AG09319 (cell line): Measurements from ENCODE around the gene CHCHD6.

Experiments used
- DNase-seq: peaks from one replicate; pipeline ENCODE4 v3.0.0-alpha.2; 2010; ENCODE audit warnings: low read depth; ENCODE audit errors: extremely low read depth
- TF ChIP-seq, protein P1 (sequence below): IDR thresholded peaks from 2 replicates; pipeline ENCODE4 v1.5.1; 2011; ENCODE audit warnings: low read depth, mild to moderate bottlenecking, inconsistent platforms, low read length, moderate library complexity

CHCHD6 gene

DNA sequence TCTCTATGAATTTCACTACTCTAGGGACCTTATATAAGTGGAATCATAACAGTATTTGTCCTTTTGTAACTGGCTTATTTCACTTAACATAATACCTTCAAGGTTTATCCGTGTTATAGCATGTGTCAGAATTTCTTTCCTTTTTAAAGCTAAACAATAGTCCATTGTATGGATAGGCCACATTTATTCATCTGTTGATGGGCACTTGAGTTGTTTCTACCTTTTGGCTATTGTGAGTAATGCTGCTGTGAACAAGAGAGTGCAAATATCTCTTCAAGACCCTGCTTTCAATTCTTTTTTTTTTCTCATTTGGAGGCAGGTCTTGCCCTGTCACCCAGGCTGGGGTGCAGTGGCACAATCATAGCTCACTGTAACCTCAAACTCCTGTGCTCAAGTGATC, 56.5 kb downstream of the CHCHD6 start:
- TF ChIP-seq, protein P1, sequence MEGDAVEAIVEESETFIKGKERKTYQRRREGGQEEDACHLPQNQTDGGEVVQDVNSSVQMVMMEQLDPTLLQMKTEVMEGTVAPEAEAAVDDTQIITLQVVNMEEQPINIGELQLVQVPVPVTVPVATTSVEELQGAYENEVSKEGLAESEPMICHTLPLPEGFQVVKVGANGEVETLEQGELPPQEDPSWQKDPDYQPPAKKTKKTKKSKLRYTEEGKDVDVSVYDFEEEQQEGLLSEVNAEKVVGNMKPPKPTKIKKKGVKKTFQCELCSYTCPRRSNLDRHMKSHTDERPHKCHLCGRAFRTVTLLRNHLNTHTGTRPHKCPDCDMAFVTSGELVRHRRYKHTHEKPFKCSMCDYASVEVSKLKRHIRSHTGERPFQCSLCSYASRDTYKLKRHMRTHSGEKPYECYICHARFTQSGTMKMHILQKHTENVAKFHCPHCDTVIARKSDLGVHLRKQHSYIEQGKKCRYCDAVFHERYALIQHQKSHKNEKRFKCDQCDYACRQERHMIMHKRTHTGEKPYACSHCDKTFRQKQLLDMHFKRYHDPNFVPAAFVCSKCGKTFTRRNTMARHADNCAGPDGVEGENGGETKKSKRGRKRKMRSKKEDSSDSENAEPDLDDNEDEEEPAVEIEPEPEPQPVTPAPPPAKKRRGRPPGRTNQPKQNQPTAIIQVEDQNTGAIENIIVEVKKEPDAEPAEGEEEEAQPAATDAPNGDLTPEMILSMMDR = no peak
- DNase-seq = no peak

DNA sequence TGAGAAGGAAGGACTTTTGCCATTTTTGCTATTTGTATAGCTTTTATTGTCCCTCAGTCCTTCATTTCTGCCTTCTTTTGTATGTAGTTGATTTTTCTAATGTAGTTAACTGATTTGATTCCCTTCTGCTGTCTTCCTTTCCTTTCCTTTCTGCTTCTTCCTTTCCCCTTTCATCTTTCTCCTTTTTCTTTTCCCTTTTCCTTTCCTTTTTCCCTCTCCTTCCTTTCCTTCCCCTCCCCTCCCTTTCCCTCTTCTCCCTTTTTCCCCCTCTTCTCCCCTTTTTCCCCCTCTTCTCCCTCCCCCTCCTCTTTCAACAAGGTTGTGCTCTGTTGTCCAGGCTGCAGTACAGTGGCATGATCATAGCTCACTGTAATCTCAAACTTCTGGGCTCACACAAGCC, 59.0 kb downstream of the CHCHD6 start:
- no peak for DNase-seq
- TF ChIP-seq, protein P1 = no peak

DNA sequence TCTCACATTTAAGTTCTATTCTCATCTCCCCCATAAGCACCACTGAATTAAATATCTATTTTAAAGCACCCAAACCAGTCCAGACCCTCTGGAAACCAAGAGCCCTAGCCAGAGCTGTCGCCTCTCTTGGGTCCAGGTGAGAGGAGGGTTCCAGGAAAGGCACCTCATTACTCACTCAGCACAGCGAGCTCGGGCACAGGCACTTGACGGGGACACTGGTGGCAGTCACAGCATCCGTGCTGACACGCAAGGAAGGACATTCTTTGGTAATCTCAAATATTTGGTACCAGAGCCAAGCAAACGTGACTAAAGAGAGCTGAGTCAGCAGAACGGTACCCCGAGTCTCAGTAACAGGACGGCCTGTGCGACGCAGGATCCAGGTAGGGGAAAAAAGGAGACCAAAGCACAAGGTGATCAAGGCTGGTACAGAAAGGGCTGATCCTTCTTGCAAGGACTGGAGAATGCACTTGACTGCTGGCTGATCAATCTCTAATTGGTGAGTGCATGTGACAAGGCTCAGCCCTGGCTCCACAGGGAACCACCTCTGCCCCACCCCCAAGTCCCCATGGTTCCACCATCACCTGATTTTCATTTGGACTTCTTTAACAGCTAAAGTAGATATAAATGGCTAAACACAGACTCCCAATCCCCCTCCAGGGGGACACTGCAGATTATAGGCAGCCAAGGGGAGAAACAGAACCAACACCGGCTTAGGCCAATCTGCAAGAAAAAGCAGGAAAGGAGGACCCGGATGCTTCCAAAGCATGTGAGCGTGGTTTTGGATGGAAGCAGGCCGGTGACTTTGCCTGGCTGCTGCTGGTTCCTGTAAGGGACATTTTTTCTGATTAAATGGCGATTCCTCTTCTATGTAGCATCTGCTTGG, 61.4 kb downstream of the CHCHD6 start:
- TF ChIP-seq, protein P1 = no peak
- DNase-seq = no peak

DNA sequence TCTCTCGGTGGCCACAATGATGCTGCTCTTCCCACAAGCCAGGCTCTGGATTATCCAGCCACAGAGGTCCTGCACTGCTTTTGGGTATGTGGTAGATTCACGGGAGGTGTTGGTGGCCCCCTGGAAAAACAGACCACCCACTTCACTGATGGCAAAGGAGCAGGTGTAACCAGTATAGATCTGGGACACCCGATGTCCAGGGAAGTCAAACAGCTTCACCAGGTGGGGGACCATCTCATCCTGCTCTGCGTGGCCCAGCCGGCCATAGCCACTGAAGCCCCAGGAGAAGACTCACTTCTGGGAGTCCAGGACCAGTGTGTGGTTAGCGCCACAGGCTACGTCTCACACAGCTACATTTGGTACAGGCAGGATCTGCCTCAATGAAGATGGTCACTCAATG, 62.6 kb downstream of the CHCHD6 start:
- no peak for DNase-seq
- TF ChIP-seq, protein P1 = no peak

DNA sequence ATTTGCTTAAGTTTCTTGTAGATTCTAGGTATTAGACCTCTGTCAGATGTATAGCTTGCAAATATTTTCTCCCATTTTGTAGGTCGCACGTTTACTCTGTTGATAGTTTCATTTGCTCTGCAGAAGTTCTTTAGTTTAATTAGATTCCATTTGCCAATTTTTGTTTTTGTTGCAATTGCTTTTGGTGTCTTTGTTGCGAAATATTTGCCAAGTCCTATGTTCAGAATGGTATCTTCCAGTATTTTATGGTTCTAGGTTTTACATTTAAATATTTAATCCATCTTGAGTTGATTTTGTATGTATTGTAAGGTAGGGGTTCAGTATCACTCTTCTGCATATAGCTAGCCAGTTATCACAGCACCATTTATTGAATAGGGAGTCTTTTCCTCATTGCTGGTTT, 64.9 kb downstream of the CHCHD6 start:
- no peak for DNase-seq
- TF ChIP-seq, protein P1 = no peak

DNA sequence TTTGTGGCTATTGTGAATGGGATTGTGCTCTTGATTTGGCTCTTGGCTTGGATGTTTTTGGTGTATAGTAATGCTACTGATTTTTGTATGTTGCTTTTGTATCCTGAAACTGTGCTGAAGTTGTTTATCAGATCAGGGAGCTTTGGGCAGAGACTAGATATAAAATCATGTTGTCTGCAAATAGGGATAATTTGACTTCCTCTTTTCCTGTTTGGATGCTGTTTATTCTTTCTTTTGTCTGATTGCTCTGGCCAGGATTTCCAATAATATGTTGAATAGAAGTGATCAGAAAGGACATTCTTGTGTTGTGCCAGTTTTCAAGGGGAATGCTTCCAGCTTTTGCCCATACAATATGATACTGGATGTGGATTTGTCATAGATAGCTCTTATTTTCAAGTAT, 66.1 kb downstream of the CHCHD6 start:
- DNase-seq = no peak
- TF ChIP-seq, protein P1 = no peak

DNA sequence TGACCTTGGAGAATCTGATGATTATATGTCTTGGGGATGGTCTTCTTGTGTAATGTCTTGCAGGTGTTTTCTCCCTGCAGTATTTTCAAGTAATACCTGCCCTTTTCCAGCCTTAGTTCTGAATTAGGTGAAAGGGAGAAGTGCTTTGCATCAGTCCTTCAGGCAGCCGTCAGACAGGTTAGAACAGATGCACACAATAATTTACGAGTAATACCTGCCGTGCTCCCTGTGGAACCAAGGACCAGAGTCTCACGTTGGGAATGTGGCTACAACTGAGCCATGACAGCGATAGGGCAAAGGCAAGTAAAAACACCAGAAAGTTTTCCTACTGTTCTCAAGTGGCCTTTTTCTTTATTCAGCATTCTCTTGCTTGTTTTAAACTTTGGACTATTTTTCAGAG, 69.1 kb downstream of the CHCHD6 start:
- no peak for DNase-seq
- TF ChIP-seq, protein P1 = no peak
